Measurements from ENCODE around the gene ATP2C2. TPM values are rescaled to one million over a fixed set of nuclear protein-coding genes. Genes with fewer than 3 reads are reported as not detected.

The ATP2C2 gene
- total RNA-seq, 1 donor from 2014 or later = not detected

DNA sequence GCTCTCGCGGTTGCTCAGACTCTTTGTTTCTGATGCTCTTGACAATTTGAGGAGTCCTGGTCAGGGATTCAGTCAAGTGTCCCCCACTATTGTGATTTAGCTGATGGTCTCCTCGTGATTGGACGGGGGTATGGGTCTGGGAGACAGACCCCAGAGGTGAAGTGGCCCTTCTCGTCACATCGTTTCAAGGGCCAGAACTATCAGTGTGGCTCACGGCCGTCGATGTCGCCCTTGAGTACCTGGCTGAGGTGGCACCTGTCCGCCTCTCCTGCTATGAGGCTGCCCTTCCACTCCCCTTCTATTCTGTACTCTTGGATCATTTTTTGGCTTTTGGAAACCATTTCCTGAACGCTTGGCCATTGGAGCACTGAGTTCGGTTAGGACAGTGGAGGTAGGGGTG lies 143.5 kb downstream of the ATP2C2 start:
- H3K9me3 Mint-ChIP-seq = no peaks in the 10 kb centered on the region
- no peaks in the 10 kb centered on the region for H3K27me3 Mint-ChIP-seq
- DNase-seq = no peak
- no peaks in the 10 kb centered on the region for H3K36me3 Mint-ChIP-seq (ENCODE audit: low read depth)
- peak overlapping the region; percentile 68 for H3K27ac Mint-ChIP-seq
- POLR2A ChIA-PET = interaction anchor here (0.6 to 5.7 kb wide), 5 partner anchors 88 to 110 kb away, joined by 5 to 82 read pairs (median 8); partner anchors contain the start of gene COTL1
- CTCF ChIA-PET = interaction anchor here (0.9 to 11.1 kb wide), 10 partner anchors 21 to 235 kb away, joined by 3 to 166 read pairs (median 5); no protein-coding TSS in a partner anchor
- no peak for ATAC-seq (ENCODE audit: low read depth)
- no peak overlapping the region for H3K4me3 Mint-ChIP-seq
- intact Hi-C loops (cut with micrococcal nuclease) = loop anchor here (1.0 kb wide), 4 partner anchors 106 to 226 kb away; partner anchors contain the start of gene COTL1
- peaks cover 54% of the 10 kb centered on the region for H3K4me1 Mint-ChIP-seq
- TF ChIP-seq, protein P1, sequence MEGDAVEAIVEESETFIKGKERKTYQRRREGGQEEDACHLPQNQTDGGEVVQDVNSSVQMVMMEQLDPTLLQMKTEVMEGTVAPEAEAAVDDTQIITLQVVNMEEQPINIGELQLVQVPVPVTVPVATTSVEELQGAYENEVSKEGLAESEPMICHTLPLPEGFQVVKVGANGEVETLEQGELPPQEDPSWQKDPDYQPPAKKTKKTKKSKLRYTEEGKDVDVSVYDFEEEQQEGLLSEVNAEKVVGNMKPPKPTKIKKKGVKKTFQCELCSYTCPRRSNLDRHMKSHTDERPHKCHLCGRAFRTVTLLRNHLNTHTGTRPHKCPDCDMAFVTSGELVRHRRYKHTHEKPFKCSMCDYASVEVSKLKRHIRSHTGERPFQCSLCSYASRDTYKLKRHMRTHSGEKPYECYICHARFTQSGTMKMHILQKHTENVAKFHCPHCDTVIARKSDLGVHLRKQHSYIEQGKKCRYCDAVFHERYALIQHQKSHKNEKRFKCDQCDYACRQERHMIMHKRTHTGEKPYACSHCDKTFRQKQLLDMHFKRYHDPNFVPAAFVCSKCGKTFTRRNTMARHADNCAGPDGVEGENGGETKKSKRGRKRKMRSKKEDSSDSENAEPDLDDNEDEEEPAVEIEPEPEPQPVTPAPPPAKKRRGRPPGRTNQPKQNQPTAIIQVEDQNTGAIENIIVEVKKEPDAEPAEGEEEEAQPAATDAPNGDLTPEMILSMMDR (IDR thresholded peaks at IDR 0.05) = no peak

DNA sequence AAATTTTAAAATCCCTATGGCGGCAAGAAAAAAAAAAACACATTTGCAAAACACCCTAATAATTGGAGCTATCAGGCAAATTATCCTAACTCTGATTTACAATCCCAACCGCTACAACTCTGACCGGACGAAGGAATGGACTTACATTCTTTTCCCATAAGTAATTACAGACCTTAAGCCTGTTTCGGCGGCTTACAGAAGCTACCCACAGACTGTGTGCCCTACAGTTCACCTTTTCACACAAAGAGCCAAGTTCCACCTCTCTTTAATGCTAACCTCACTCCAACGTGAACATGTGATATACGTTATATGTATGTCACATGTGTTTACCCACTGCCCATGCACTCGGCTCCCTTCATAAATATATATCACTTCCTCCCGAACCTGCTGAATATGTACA lies 144.8 kb downstream of the ATP2C2 start:
- Mint-ChIP-seq H3K36me3 (ENCODE audit: low read depth) (no peaks in the 10 kb centered on the region), H3K4me1 (peaks cover 41% of the 10 kb centered on the region), H3K27me3 (no peaks in the 10 kb centered on the region), H3K9me3 (no peaks in the 10 kb centered on the region), H3K4me3 (no peak overlapping the region), H3K27ac (peak overlapping the region; percentile 50)
- TF ChIP-seq, protein P1 (IDR thresholded peaks at IDR 0.05) = no peak
- POLR2A ChIA-PET = interaction anchor here (0.7 to 5.7 kb wide), 7 partner anchors 8 to 109 kb away, joined by 3 to 82 read pairs (median 14); partner anchors contain the start of genes COTL1 and MEAK7
- no peak for ATAC-seq (ENCODE audit: low read depth)
- intact Hi-C loops (cut with micrococcal nuclease) = no loop called here
- no peak for DNase-seq
- CTCF ChIA-PET = interaction anchor here (0.8 to 11.1 kb wide), 5 partner anchors 73 to 227 kb away, joined by 3 to 166 read pairs (median 4); no protein-coding TSS in a partner anchor

DNA sequence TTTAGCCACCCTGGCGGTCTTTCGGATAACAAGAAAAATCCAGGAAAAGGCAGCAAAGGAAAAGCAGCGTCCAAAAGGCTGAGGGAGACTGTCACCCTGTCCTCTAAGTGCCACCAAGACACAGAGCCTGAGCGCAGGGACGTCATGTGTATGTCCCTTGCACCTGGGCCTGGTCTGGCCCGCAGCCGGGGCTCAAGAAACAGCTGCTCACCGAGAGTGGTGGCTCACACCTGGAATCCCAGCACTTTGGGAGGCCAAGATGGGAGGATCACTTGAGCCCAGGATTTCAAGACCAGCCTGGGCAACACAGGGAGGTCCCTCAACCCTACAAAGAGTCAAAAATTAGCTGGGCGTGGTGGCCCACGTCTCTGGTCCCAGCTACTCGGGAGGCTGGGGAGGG lies 145.3 kb downstream of the ATP2C2 start:
- Mint-ChIP-seq H3K9me3 (no peaks in the 10 kb centered on the region), H3K36me3 (ENCODE audit: low read depth) (no peaks in the 10 kb centered on the region), H3K4me3 (no peak overlapping the region), H3K27me3 (no peaks in the 10 kb centered on the region), H3K27ac (peak overlapping the region; percentile 95), H3K4me1 (peaks cover 36% of the 10 kb centered on the region)
- TF ChIP-seq, protein P1 (IDR thresholded peaks at IDR 0.05) = no peak
- intact Hi-C loops (cut with micrococcal nuclease) = loop anchor here (2.0 kb wide), 2 partner anchors 41 to 49 kb away; no protein-coding TSS in a partner anchor
- ChIA-PET POLR2A (interaction anchor here (0.6 to 5.7 kb wide), 15 partner anchors 9 to 213 kb away, joined by 3 to 82 read pairs (median 8); partner anchors contain the start of genes COTL1, KLHL36 and MEAK7), CTCF (interaction anchor here (0.8 to 11.1 kb wide), 5 partner anchors 72 to 226 kb away, joined by 3 to 166 read pairs (median 4); no protein-coding TSS in a partner anchor)
- ATAC-seq (ENCODE audit: low read depth) (no peak), DNase-seq (no peak)

Other genes starting within 250 kb of the ATP2C2 start
- gene HSDL1, start 223.4 kb upstream of the ATP2C2 start, total RNA-seq = 13.1 and 15.3 TPM in 2 replicates
- not detected in 2 replicates for gene DNAAF1, start 223.2 kb upstream of the ATP2C2 start, total RNA-seq
- gene TAF1C, start 181.5 kb upstream of the ATP2C2 start, total RNA-seq = 79.6 and 85.1 TPM in 2 replicates
- gene ADAD2, start 177.4 kb upstream of the ATP2C2 start, total RNA-seq = not detected in 2 replicates
- not detected in 2 replicates for gene KCNG4, start 128.5 kb upstream of the ATP2C2 start, total RNA-seq
- not detected in 2 replicates for gene WFDC1, start 73.7 kb upstream of the ATP2C2 start, total RNA-seq
- 9.8 and 15.0 TPM in 2 replicates for gene MEAK7, start 136.1 kb downstream of the ATP2C2 start, total RNA-seq
- gene COTL1, start 249.5 kb downstream of the ATP2C2 start, total RNA-seq = 487 and 525 TPM in 2 replicates

All from activated B cell treated with CpG ODN at 0.5 μM for 24 hours (primary cell).